GM18907 (cell line): ENCODE measurements around the gene SNX12.
"Not testable (repeated sequence)": the region's sequence is repeated elsewhere in the genome, so short reads cannot be mapped to it uniquely, and the experiment has no call there.

Experiments
- ATAC-seq: cut with Tn5 transposase; IDR thresholded peaks from one replicate; pipeline ENCODE4 v1.9.1; 2021; ENCODE audit warnings: mild to moderate bottlenecking, moderate library complexity; ENCODE audit not compliant: unreplicated experiment

Gene SNX12

DNA sequence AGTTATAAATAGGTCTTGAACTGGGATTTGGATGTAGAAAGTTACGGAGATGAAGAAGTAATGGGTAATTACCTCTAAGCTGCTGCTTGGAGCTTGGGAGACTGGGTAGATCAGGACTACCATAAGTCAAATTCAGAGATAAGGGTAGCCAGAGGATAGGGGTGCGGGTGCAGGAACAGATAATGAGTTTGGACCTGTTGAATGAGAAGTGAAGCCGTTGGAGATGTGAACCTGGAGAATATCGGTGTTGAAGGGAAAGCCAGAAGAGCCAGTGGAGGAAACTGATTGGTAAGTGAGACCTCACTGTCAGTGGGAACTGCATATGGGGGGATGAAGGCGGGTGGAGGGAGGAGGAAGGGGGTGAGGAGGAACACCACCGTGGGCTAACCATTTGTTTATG is 26.9 kb upstream of the SNX12 start:
- ATAC-seq: no peak

DNA sequence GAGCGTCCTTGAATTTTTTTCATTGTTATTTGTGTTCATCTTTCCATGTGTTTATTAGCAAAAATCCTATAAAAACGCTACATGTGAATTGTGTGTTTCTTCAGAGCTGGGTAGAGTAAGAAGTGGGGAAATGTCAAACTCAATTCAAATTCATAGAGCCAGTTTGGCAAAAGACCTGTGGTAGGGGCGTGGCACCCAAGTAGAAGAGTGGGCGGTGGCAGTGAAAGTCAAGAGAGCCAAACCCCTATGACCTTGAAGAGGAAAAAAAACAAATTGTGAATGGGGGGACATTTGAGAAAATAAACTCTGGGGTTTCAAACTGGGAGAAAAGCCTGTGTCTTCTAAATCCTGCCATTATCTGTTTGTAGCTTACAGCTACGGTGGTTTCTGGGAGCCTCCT is 23.1 kb upstream of the SNX12 start:
- ATAC-seq: no peak

DNA sequence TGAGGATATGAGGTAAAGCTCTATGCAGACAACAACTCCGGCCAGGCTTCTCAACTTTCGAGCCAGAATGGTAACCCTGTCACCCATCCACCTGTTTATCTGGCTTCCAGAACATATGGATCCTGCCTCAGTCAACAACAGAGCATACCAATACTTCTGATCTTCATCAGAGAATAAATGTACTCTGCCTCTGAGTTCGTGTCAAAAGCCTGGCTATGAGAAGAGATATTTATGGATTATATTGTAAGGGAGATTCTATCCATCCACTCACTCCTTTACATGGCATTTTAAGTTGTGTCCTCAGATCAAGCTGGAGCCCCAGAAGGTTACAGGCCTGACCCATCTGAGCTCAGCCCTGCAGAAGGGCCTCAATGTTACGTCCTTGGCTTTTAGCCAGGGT is 17.8 kb upstream of the SNX12 start:
- no peak for ATAC-seq

DNA sequence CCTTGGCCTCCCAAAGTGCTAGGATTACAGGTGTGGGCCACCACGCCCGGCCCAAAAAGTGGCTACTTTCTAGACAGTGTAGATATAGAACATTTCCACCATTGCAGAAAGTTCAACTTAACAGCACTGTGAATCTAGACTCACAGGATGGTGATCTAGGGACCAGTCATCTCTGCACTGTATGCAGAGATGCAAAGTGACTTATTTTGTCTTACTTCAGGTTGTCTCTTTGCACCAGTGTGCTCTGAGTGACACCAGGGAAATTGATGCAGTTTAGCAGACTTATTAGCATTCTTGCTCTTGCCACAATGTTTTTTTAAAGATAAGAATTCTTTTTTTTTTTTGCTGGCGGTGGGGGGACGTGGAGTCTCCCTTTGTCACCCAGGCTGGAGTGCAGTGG is 14.7 kb upstream of the SNX12 start:
- ATAC-seq: no peak

DNA sequence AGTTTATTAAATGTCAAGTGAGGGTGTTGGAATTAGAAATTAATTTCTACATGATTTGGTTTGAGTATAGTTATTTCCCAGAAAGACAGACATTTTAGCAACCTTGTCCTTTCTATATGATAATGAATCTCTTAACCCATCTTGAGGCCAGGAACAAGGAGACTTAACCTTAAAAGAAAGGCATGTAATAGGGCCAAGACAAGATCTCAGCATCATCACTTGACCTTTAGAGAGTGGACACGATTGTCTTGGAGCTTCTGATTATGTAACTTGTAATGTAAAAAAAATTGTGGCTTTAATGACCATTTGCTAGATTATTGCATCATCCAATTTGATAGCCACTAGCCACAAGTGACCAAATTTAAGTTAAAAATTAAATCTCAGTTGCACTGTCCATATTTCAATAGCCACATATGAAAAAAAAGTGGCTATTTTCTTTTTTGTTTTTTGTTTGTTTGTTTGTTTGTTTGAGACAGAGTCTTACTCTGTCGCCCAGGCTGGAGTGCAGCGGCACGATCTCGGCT is 14.1 kb upstream of the SNX12 start:
- ATAC-seq: no peak

DNA sequence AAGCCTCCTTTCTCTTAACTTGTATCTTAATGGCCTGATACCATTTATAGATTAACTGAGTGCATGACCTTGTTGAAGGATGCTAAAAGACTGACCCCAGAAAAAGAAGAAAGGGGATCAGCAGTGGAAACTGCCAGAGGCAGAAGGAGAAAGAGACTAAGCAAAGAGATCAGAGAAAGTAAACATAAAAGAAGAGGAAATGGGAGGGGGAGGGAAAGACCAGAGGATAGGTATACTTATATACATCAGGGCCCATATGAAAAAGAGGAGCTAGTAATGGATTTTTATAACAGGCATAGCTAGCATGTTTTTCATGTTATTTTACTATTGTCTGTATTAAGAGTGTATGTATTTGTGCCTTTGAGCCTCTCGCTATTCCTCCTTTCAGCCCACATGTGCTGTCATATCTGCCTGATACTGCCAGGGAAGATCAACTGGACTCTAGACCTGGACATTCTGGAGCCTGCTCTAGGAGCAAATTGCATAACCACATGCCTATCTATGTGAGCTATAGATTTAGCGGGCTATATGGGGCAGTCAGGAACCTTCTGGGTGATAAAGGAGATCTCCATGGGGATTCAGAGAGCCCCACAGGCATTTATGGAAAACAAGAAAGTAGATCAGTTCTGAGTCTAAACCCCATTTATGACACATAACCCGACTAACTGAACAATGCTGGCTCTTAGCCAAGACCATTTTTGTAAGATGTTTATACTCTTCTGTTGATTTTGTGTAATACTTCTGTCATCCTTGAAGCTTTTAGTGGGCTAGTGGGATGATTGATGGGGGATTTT is 13.4 kb upstream of the SNX12 start:
- no peak for ATAC-seq

DNA sequence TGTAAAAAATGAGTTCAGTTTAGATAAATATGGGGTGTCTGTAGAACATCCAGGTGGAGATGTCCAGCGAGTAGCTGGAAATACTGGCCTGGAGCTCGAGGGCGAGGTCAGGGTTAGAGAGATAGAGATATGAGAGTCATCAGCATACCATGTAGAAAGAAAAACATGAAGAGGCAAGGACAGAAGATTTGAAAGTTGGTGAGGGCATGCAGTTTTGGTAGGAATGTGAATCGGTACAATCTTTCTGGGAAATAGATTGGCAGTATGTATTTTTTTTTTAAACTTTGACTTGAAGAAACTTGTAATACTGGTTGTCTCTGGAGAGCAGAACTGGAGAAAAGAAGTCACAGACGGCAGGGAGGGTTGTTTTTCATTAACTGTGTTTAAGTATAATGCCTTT is 2.4 kb upstream of the SNX12 start:
- ATAC-seq: no peak

DNA sequence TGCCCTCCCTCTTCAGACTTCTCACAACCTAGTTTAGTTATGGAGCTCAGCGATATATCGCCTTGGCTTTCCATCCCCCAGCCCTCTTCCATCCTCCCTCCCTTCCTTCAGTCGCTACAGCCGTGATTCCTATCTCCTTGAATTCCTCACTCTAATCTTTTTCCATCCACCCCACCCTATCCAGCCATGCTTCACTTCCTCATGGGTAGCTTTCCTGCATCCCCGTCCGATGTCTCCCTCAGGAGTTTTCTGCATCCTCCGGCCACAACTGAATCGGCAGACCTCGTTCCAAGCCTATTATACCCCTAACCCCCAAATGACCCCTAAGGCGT is 456 bp downstream of the SNX12 start:
- peak; percentile 3 for ATAC-seq

DNA sequence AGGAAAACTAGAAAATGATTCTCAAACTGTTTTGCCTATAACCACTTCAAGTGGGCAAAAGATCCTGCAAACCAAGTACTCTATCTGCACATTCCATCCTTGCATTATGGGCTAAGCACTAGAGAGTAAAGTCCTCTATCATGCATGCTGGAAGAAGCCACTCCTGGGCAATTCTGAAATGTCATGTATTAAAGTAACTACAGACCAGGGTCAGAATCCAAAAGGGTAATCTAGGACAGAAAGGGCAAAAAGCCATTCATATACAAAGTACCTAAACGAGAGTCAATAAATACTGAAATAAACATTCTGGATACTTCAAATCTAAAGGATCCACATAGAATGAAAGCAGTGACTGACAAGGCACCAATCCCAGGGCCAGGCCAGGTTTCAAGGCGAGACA is 1.0 kb downstream of the SNX12 start:
- ATAC-seq: no peak

DNA sequence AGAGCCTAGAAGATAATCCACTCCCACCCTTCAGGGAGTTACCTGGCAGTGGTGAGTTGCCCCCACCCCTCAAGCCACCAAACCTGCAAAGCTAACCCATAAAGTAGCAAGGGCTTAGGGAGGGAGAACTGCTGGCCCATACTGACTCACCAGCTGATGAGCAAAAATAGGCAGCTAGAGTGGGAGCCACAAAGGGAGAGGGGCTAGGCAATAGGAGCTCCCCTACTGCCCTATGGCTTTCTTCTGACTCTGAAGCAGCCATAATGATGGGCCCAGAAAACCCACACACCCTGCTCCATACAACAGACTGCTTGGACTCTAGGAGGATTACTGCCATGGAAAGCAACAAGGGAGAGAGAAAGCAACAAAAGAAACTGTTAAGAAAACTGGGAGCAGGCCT is 8.0 kb downstream of the SNX12 start:
- ATAC-seq: no peak

DNA sequence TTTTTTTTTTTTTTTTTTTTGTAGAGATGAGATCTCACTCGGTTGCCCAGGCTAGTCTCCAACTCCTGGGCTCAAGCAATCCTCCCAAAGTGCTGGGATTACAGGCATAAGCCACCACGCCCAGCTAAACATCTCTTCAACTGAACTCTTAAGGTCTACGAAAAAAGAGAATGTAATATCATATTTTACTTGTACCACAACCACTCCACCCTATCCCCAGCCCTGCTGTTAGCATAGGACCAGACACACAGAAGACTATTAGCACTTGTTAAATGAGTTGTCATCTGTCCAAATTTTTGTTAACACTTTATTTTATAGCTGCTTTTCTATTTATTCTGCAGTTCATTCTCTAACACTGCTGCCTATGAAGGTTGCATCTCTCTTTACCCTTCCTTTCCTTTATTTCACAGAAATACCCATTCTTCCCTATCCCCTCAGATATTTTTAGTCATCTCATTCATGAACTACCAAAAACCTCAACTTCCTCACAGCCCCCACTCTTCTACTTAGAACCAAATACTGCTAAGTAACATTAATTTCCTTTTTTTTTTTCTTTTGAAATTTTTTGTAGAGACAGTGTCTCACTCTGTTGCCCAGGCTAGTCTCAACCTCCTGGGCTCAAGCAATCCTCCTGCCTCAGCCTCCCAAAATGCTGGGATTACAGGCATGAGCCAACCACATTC is 10.1 kb downstream of the SNX12 start:
- ATAC-seq: no peak

DNA sequence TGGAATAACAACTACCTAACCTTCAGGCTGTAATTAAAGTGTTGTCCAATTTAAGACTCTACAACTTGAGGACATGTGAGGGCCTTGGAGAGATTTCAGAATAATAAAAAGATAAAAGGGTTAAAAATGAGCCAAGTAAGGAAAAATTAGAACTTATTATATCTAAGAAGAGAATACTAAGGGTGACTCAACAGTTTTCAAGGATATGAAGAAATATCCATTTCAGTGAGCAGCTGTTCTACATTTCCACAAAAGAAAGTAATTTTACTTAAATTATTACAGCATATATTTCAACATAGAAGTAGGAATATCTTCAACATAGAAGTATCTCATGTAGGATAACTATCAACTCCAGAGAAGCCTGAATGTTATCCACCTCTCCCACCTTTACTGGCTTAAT is 11.3 kb downstream of the SNX12 start:
- ATAC-seq: no peak

DNA sequence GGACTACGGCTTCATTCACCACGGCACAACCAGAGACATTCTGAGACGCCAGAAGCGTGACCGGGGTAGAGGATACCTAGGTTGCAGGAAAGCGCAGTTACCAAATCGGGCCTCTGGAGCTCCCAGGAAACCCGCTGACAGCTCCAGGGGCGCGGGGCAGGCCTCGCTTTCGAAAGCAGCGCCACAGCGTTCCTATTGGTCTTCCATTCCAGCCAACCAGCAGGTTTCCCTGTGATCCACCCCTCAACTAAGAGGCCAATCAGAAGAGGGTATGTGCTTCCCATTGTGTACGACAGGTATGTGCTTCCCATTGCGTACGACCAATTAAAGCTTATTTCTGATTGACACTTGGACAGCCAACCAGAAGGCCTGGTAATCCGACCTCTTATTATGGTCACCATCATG is 14.9 kb downstream of the SNX12 start:
- no peak for ATAC-seq

DNA sequence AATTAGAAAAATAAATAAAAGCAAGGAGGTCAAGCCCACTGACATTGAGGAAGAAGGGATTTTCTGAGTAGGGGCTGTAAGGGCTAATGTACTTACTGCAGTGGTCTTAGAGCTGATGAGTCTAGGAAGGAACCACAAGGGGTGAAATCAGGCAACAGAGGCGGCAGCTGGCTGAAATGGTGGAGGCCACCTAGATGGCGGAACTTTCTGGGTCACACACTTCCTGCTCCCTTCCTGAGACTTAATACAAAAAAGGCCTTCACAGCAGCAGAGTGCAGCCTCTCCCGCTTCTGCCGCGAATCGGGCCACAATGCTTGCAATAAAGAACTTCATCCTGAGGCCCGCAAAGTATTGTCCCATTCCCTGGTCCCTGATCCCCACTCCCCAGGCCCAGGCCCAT is 15.4 kb downstream of the SNX12 start:
- no peak for ATAC-seq

DNA sequence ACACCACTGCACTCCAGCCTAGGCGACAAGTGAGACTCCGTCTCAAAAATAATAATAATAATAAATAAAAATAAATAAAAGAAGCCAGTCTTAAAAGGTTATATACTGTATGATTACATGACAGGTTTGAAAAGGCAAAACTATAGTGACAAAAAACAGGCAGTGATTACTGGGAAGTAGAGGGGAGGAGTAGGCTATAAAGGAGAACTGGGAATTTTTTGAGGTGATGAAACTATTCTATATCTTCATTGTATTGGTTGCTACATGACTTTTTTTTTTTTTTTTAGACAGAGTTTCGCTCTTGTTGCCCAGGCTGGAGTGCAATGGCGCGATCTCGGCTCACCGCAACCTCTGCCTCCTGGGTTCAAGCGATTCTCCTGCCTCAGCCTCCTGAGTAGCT is 20.2 kb downstream of the SNX12 start:
- ATAC-seq: not testable (repeated sequence)

DNA sequence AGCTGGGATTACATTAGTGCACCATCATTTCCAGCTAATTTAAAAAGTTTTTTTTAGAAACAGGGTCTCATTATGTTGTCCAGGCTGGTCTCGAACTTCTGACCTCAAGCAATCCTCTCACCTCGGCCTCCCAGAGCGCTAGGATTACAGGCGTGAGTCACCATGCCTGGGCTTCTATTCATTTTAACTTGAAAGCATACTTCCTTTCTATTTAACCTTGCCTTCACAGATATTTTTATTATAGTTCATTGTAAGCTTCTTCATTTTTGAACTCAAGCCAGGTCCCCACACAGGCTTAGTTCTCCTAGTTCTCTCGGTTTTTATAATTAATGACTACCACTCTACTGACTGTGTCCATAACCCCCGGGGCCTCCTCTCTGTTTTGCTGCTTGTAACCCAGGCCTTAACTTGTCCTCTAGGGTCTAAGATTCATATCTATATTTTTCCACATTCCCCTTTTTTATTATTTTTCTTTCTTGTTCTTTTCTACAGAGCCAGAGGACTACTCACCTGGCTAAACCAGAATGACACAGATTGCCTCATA is 50.7 kb downstream of the SNX12 start:
- no peak for ATAC-seq
